PC-9 (cell line): ENCODE data around the gene NUDT1. TPM values are rescaled to one million over a fixed set of nuclear protein-coding genes. Genes with fewer than 3 reads are reported as not detected.

ENCODE experiments used
- BruUV-seq: library from RNA; stranded (reverse); fragments of 400-500 nt; replicated peaks from 2 replicates; lab custom pipeline; 2021; lab: Mats Ljungman, UMichigan
- CTCF ChIA-PET: fragments of 300-600 bp; sonication (Branson Sonifier 250); formaldehyde crosslinking; loops from one replicate; lab custom pipeline; 2022; ENCODE audit warnings: antibody characterized with exemption; lab: Charles Lee
- POLR2A ChIA-PET: fragments of 300-600 bp; sonication (Branson Sonifier 250); formaldehyde crosslinking; loops from one replicate; lab custom pipeline; 2022; ENCODE audit warnings: antibody characterized with exemption; ENCODE audit not compliant: unreplicated experiment; lab: Charles Lee
- DNase-seq, 2 experiments: peaks; one replicate each; pipeline versions ENCODE4 v3.0.0 to v3.0.0-alpha.2; 2015 to 2022; ENCODE audit warnings: mixed read lengths in 1 of 2
- H2AFZ ChIP-seq: fragments of 200-600 bp; sonication (generic); 2 replicates; pipeline ENCODE4 v1.8.1; 2017; ENCODE audit warnings: antibody characterized with exemption
- H3F3A ChIP-seq: fragments of 200-600 bp; sonication (generic); 2 replicates; pipeline ENCODE4 v1.8.1; 2017; ENCODE audit warnings: antibody characterized with exemption, mild to moderate bottlenecking, low read depth; ENCODE audit not compliant: insufficient read depth
- H3K27ac ChIP-seq: fragments of 200-600 bp; sonication (generic); 2 replicates; pipeline ENCODE4 v1.6.1; 2016; ENCODE audit warnings: mixed run types
- H3K27me3 ChIP-seq: fragments of 200-600 bp; sonication (generic); 2 replicates; pipeline ENCODE4 v1.6.1; 2016; ENCODE audit warnings: low read depth, mixed run types; ENCODE audit not compliant: insufficient read depth
- H3K36me3 ChIP-seq: fragments of 200-600 bp; sonication (generic); 2 replicates; pipeline ENCODE4 v1.6.1; 2016; ENCODE audit warnings: low read depth, mixed run types
- H3K4me1 ChIP-seq: fragments of 200-600 bp; sonication (generic); replicated peaks from 2 replicates; pipeline ENCODE4 v1.6.1; 2016; ENCODE audit warnings: mixed run types; ENCODE audit not compliant: insufficient read depth
- H3K4me2 ChIP-seq: fragments of 200-600 bp; sonication (generic); 2 replicates; pipeline ENCODE4 v1.6.1; 2017; ENCODE audit warnings: mixed run types
- H3K4me3 ChIP-seq: fragments of 200-600 bp; sonication (generic); 2 replicates; pipeline ENCODE4 v1.6.1; 2016; ENCODE audit warnings: mixed run types
- H3K79me2 ChIP-seq: fragments of 200-600 bp; sonication (generic); 2 replicates; pipeline ENCODE4 v1.6.1; 2017; ENCODE audit warnings: low read depth, mixed run types
- H3K9me2 ChIP-seq: fragments of 200-600 bp; sonication (generic); 2 replicates; pipeline ENCODE4 v1.8.1; 2017; ENCODE audit warnings: mild to moderate bottlenecking; ENCODE audit not compliant: insufficient read depth
- H3K9me3 ChIP-seq: fragments of 200-600 bp; sonication (generic); 2 replicates; pipeline ENCODE4 v1.8.1; 2016; ENCODE audit warnings: low read depth; ENCODE audit not compliant: insufficient read depth
- H4K20me1 ChIP-seq: fragments of 200-600 bp; sonication (generic); 2 replicates; pipeline ENCODE4 v1.8.1; 2017; ENCODE audit not compliant: insufficient read depth
- EZH2 ChIP-seq: fragments of 200-600 bp; sonication (generic); IDR thresholded peaks from 2 replicates; pipeline ENCODE4 v1.8.0; 2017; ENCODE audit warnings: antibody characterized with exemption, low read depth
- intact Hi-C: fragments of 100-400 bp; cut with micrococcal nuclease; formaldehyde crosslinking; loops from one replicate; pipeline ENCODE4 v1.10.0; 2022; ENCODE audit not compliant: unreplicated experiment
- total RNA-seq: library from RNA; stranded (reverse); gene quantifications from 2 replicates; pipeline ENCODE4 v1.2.3, GENCODE V29; 2021
- TF ChIP-seq, protein P1 (sequence below): fragments of 200-600 bp; sonication (generic); conservative IDR thresholded peaks from 2 replicates; pipeline ENCODE4 v1.6.1; 2017; ENCODE audit warnings: mixed run types, antibody characterized with exemption, mild to moderate bottlenecking, moderate library complexity

NUDT1 gene
- total RNA-seq, 1 experiment from 2014 or later, result 63.9 TPM

DNA sequence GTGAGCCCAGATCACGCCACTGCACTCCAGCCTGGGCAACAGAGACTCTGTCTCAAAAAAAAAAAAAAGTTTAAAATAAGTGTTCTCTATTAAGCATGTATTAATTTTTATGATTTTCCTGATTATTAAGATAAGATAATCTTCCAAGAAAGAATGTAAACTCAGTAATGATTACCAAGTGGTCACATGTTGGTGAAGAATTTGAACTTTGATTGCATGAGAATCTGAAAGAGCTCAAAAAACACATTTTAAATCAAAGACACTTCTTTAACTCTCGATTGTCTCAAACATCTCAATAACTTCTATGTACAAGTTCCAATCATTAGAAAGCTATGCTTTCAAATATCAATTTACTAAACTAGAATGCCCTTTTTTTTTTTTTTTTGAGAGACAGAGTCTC is 38.4 kb downstream of the NUDT1 start:
- Histone ChIP-seq H3K27me3 (no peaks in the 10 kb centered on the region), H3K4me1 (no peaks in the 10 kb centered on the region), H4K20me1 (0 out of 2 replicates have a peak, but pooled peaks cover 3% of the 10 kb centered on the region), H3K79me2 (no peaks in the 10 kb centered on the region), H3K36me3 (no peaks in the 10 kb centered on the region), H3K4me2 (no peak overlapping the region), H3K9me2 (no peaks in the 10 kb centered on the region), H3F3A (no peaks in the 10 kb centered on the region), H3K9me3 (no peaks in the 10 kb centered on the region), H3K4me3 (no peak overlapping the region), H3K27ac (no peak overlapping the region), H2AFZ (no peak overlapping the region)
- no peak for DNase-seq
- no peak for TF ChIP-seq EZH2
- TF ChIP-seq, protein P1, sequence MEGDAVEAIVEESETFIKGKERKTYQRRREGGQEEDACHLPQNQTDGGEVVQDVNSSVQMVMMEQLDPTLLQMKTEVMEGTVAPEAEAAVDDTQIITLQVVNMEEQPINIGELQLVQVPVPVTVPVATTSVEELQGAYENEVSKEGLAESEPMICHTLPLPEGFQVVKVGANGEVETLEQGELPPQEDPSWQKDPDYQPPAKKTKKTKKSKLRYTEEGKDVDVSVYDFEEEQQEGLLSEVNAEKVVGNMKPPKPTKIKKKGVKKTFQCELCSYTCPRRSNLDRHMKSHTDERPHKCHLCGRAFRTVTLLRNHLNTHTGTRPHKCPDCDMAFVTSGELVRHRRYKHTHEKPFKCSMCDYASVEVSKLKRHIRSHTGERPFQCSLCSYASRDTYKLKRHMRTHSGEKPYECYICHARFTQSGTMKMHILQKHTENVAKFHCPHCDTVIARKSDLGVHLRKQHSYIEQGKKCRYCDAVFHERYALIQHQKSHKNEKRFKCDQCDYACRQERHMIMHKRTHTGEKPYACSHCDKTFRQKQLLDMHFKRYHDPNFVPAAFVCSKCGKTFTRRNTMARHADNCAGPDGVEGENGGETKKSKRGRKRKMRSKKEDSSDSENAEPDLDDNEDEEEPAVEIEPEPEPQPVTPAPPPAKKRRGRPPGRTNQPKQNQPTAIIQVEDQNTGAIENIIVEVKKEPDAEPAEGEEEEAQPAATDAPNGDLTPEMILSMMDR, result no peak
- intact Hi-C loops, result loop anchor here (1.0 kb wide), 1 partner anchor 19 kb away; no protein-coding TSS in a partner anchor
- ChIA-PET CTCF (interaction anchor here (0.6 to 0.7 kb wide), 3 partner anchors 68 to 124 kb away, joined by 3 to 5 read pairs (median 4); no protein-coding TSS in a partner anchor), POLR2A (no interaction called here)
- BruUV-seq, result no TSS peak

DNA sequence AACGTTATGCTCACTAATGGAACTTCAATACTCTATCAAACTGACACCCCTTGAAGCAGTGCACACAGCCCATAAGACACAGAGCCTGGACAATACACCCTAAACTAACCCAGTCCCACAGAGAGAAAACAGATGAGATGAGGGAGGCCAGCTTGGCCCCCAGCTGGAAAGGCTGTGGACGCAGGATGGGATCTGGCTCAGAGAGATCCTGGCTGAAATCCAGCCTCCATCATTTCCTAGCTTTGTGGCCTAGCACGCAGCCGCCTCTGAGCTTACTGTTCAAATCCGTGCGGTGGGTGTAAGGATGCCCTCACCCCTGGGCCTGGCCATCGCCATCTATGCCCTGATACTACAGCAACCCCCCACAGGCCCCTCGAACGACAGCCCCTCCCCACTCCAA is 39.5 kb downstream of the NUDT1 start:
- POLR2A ChIA-PET, result no interaction called here
- Histone ChIP-seq H3K4me2 (no peak overlapping the region), H3K27me3 (no peaks in the 10 kb centered on the region), H3K27ac (no peak overlapping the region), H3K9me2 (no peaks in the 10 kb centered on the region), H3F3A (no peaks in the 10 kb centered on the region; the same call in 1 of the 2 replicates), H3K4me3 (no peak overlapping the region), H3K36me3 (no peaks in the 10 kb centered on the region), H3K4me1 (no peaks in the 10 kb centered on the region), H3K9me3 (no peaks in the 10 kb centered on the region), H3K79me2 (no peaks in the 10 kb centered on the region), H2AFZ (no peak overlapping the region), H4K20me1 (0 out of 2 replicates have a peak, but pooled peaks cover 3% of the 10 kb centered on the region)
- intact Hi-C loops, result no loop called here
- TF ChIP-seq EZH2, result no peak
- TF ChIP-seq, protein P1, result no peak
- DNase-seq, result no peak
- no TSS peak for BruUV-seq
- CTCF ChIA-PET, result no interaction called here

DNA sequence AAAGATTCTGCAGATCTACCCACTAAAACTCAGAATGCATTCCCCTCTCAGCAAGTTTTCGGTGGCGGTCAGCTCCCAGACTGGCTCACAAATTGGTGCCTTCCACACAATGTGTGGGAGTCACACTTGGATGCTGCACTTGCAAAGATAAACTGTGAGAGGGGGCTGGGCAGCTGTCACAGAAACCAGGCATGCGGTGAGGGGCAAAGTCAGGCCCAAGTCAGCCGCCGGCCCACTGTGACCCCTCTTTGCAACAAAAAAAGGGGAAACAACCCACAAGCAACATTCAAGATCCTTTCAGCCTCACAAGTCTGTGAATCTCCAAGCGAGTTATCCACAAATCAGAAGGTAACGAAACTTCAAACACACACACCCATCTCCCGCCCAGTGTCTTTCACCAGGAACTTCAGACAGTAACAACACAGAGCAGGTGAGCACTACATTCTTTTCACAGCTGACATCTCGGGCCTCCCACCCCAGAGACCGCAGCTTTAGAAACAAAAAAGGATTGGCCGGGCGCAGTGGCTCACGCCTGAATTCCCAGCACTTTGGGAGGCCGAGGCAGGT is 40.2 kb downstream of the NUDT1 start:
- no peak overlapping the region for H3K27ac ChIP-seq
- no peaks in the 10 kb centered on the region for H3K79me2 ChIP-seq
- ChIA-PET POLR2A (no interaction called here), CTCF (no interaction called here)
- no peak overlapping the region for H3K4me2 ChIP-seq
- intact Hi-C loops, result no loop called here
- no peaks in the 10 kb centered on the region for H3K9me2 ChIP-seq
- H3F3A ChIP-seq, result no peaks in the 10 kb centered on the region; the same call in 1 of the 2 replicates
- no TSS peak for BruUV-seq
- H2AFZ ChIP-seq, result no peak overlapping the region
- DNase-seq, result no peak
- TF ChIP-seq EZH2, result no peak
- TF ChIP-seq, protein P1, result no peak
- H3K27me3 ChIP-seq, result no peaks in the 10 kb centered on the region
- H3K4me3 ChIP-seq, result no peak overlapping the region
- no peaks in the 10 kb centered on the region for H3K4me1 ChIP-seq
- no peaks in the 10 kb centered on the region for H3K36me3 ChIP-seq
- H4K20me1 ChIP-seq, result 0 out of 2 replicates have a peak, but pooled peaks cover 3% of the 10 kb centered on the region
- no peaks in the 10 kb centered on the region for H3K9me3 ChIP-seq
